HepG2 (cell line): ENCODE data around the gene LTBR. TPM values are rescaled to one million over a fixed set of nuclear protein-coding genes. Genes with fewer than 3 reads are reported as not detected.
A peak's percentile ranks its signal among the peaks of the same experiment; 100 is the strongest.

Source experiments
- DPF2 ChIP-seq: sonication (generic); formaldehyde crosslinking; IDR thresholded peaks from 2 replicates; pipeline ENCODE4 v1.4.0; 2020; ENCODE audit warnings: mild to moderate bottlenecking, low read depth, missing genetic modification reagents, borderline replicate concordance
- ETV6 ChIP-seq: sonication (generic); formaldehyde crosslinking; conservative IDR thresholded peaks from 2 replicates; pipeline ENCODE4 v1.4.0; 2020; ENCODE audit warnings: missing genetic modification reagents
- HMGA1 ChIP-seq: sonication (generic); formaldehyde crosslinking; conservative IDR thresholded peaks from 2 replicates; pipeline ENCODE4 v1.4.0; 2020; ENCODE audit warnings: missing genetic modification reagents
- HNRNPLL ChIP-seq: fragments of 200-400 bp; formaldehyde crosslinking; IDR thresholded peaks from 2 replicates; pipeline ENCODE4 v1.6.1; 2017; ENCODE audit warnings: mild to moderate bottlenecking, low read depth, low read length; ENCODE audit not compliant: poor library complexity, severe bottlenecking
- HOMEZ ChIP-seq: IDR thresholded peaks from 2 replicates; pipeline ENCODE4 v1.6.1; 2016; ENCODE audit warnings: low read depth
- KAT7 ChIP-seq: IDR thresholded peaks from 2 replicates; pipeline ENCODE4 v1.6.1; 2018; ENCODE audit warnings: borderline replicate concordance, missing compliant biosample characterization
- MATR3 ChIP-seq: sonication (generic); formaldehyde crosslinking; IDR thresholded peaks from 2 replicates; pipeline ENCODE4 v1.4.0; 2020; ENCODE audit warnings: missing genetic modification reagents
- MYNN ChIP-seq: sonication (generic); formaldehyde crosslinking; IDR thresholded peaks from 2 replicates; pipeline ENCODE4 v1.4.0; 2020; ENCODE audit warnings: mild to moderate bottlenecking, low read depth, missing genetic modification reagents
- NFYC ChIP-seq: IDR thresholded peaks from 2 replicates; pipeline ENCODE4 v1.6.1; 2016; ENCODE audit warnings: missing genetic modification reagents, missing compliant biosample characterization
- PHF5A ChIP-seq: IDR thresholded peaks from one replicate; pipeline ENCODE4 v1.6.1; 2018; ENCODE audit warnings: low read depth, missing genetic modification reagents; ENCODE audit not compliant: unreplicated experiment
- RARA ChIP-seq: IDR thresholded peaks from 2 replicates; pipeline ENCODE4 v1.6.1; 2016; ENCODE audit warnings: missing genetic modification reagents, missing compliant biosample characterization
- REL ChIP-seq: sonication (generic); formaldehyde crosslinking; conservative IDR thresholded peaks from 2 replicates; pipeline ENCODE4 v1.8.0; 2022; ENCODE audit warnings: mild to moderate bottlenecking, missing genetic modification reagents, moderate library complexity
- SKI ChIP-seq: fragments of 450-650 bp; IDR thresholded peaks from one replicate; pipeline ENCODE4 v1.6.1; 2018; ENCODE audit warnings: mild to moderate bottlenecking; ENCODE audit not compliant: partially characterized antibody
- SNRNP70 ChIP-seq: fragments of 200-400 bp; formaldehyde crosslinking; IDR thresholded peaks from 2 replicates; pipeline ENCODE4 v1.6.1; 2017; ENCODE audit warnings: mild to moderate bottlenecking, low read depth, low read length, moderate library complexity
- ZBTB21 ChIP-seq: sonication (generic); formaldehyde crosslinking; IDR thresholded peaks from 2 replicates; pipeline ENCODE4 v1.4.0; 2020; ENCODE audit warnings: missing genetic modification reagents
- ZMYM3 ChIP-seq: sonication (generic); formaldehyde crosslinking; IDR thresholded peaks from 2 replicates; pipeline ENCODE4 v1.5.1; 2020; ENCODE audit warnings: mild to moderate bottlenecking, missing genetic modification reagents
- ZNF33B ChIP-seq: sonication (generic); formaldehyde crosslinking; IDR thresholded peaks from 2 replicates; pipeline ENCODE4 v1.5.1; 2020; ENCODE audit warnings: mild to moderate bottlenecking, missing genetic modification reagents
- ZNF367 ChIP-seq: sonication (generic); formaldehyde crosslinking; IDR thresholded peaks from 2 replicates; pipeline ENCODE4 v1.4.0; 2020; ENCODE audit warnings: missing genetic modification reagents, borderline replicate concordance
- ZNF501 ChIP-seq: sonication (generic); formaldehyde crosslinking; IDR thresholded peaks from 2 replicates; pipeline ENCODE4 v1.5.1; 2020; ENCODE audit warnings: mild to moderate bottlenecking, moderate library complexity, missing genetic modification reagents
- ZNF687 ChIP-seq: sonication (generic); formaldehyde crosslinking; IDR thresholded peaks from 2 replicates; pipeline ENCODE4 v1.5.1; 2020; ENCODE audit warnings: mild to moderate bottlenecking, missing genetic modification reagents, moderate library complexity
- polyA plus RNA-seq, 8 experiments: library from polyadenylated mRNA; depleted of rRNA in 3 of 8; stranded (reverse) in 7 of 8; unstranded in 1 of 8; fragments of >200 nt; fragmentation: Illumina TruSeq in 4 of 8; extraction: Trizol in 4 of 8; gene quantifications; 2 replicates each; pipeline versions ENCODE4 v1.2.1 to v1.2.3, GENCODE V29; 2011 to 2016; ENCODE audit warnings: low read depth in 4 of 8, missing spikeins in 1 of 8, mixed read lengths in 1 of 8; ENCODE audit not compliant: insufficient read depth in 1 of 8
- total RNA-seq, 5 experiments: library from RNA; depleted of rRNA; stranded (reverse); fragments of >200 nt; fragmentation: Illumina TruSeq; extraction: Trizol; gene quantifications; 2 replicates each; pipeline ENCODE4 v1.2.3, GENCODE V29; 2016; ENCODE audit warnings: low read depth in 1 of 5
- TF ChIP-seq, protein P1 (sequence below): sonication (generic); formaldehyde crosslinking; IDR thresholded peaks from 2 replicates; pipeline ENCODE4 v1.5.1; 2020; ENCODE audit warnings: mild to moderate bottlenecking, missing genetic modification reagents, moderate library complexity
- TF ChIP-seq, protein P2 (sequence below): sonication (generic); formaldehyde crosslinking; IDR thresholded peaks from 2 replicates; pipeline ENCODE4 v1.8.0; 2022; ENCODE audit warnings: missing genetic modification reagents, mild to moderate bottlenecking, moderate library complexity, borderline replicate concordance

LTBR gene
- total and polyA plus RNA-seq, 2 of the 13 experiments (the other 11 are each of a cell fraction or from before 2014, with no cell fraction given) = 31.4 to 34.8 TPM

DNA sequence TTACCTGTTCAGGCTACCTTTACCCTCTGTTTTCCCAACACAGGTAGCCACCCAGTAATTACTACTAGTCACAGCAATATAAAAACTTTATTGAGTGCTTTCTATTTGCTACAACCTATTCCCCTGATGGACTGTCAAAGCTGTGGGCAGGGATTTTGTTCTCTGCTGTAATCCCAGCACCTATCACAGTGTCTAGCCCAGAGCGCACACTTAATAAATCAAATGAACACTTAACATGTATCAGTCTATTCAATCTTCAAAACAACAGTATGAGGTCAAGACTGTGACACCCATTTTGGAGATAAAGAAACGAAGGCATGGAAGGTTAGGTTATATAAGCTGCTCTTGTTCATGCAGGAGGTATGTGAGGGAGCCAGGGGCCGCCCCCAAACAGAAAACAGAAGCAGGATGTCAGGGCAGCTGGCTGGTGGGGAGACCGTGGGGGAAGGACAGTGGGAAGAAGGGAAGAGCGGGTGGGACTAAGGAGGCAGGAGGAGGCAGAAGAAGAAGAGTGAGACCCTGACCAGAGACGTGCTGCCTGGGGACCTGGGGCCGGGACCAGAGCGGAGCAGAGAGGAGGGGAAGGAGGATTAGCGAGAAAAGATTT is 43.8 kb upstream of the LTBR start (continued):
- TF ChIP-seq ZNF33B = no peak
- no peak for TF ChIP-seq HMGA1 (CRISPR knock-in tag)
- TF ChIP-seq, protein P1, sequence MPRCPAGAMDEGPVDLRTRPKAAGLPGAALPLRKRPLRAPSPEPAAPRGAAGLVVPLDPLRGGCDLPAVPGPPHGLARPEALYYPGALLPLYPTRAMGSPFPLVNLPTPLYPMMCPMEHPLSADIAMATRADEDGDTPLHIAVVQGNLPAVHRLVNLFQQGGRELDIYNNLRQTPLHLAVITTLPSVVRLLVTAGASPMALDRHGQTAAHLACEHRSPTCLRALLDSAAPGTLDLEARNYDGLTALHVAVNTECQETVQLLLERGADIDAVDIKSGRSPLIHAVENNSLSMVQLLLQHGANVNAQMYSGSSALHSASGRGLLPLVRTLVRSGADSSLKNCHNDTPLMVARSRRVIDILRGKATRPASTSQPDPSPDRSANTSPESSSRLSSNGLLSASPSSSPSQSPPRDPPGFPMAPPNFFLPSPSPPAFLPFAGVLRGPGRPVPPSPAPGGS (CRISPR knock-in tag) = 0 out of 2 replicates have a peak, but pooled peaks have one; percentile 38
- no peak for TF ChIP-seq HOMEZ (CRISPR knock-in tag)
- no peak for TF ChIP-seq MATR3
- TF ChIP-seq SNRNP70 = no peak
- peak; percentile 72; the same call in 1 of the 2 replicates for TF ChIP-seq ZNF501 (CRISPR knock-in tag)
- TF ChIP-seq NFYC (CRISPR knock-in tag) = no peak
- TF ChIP-seq, protein P2, sequence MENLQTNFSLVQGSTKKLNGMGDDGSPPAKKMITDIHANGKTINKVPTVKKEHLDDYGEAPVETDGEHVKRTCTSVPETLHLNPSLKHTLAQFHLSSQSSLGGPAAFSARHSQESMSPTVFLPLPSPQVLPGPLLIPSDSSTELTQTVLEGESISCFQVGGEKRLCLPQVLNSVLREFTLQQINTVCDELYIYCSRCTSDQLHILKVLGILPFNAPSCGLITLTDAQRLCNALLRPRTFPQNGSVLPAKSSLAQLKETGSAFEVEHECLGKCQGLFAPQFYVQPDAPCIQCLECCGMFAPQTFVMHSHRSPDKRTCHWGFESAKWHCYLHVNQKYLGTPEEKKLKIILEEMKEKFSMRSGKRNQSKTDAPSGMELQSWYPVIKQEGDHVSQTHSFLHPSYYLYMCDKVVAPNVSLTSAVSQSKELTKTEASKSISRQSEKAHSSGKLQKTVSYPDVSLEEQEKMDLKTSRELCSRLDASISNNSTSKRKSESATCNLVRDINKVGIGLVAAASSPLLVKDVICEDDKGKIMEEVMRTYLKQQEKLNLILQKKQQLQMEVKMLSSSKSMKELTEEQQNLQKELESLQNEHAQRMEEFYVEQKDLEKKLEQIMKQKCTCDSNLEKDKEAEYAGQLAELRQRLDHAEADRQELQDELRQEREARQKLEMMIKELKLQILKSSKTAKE (CRISPR knock-in tag) = peak; percentile 19; the same call in 1 of the 2 replicates
- TF ChIP-seq ZNF367 (CRISPR knock-in tag) = no peak
- no peak for TF ChIP-seq DPF2 (CRISPR knock-in tag)
- no peak for TF ChIP-seq PHF5A (CRISPR knock-in tag)
- TF ChIP-seq SKI = no peak
- no peak for TF ChIP-seq ETV6 (CRISPR knock-in tag)
- TF ChIP-seq ZNF687 (CRISPR knock-in tag) = no peak; the same call in 1 of the 2 replicates
- TF ChIP-seq HNRNPLL = no peak
- TF ChIP-seq MYNN (CRISPR knock-in tag) = no peak
- TF ChIP-seq ZMYM3 (CRISPR knock-in tag) = no peak
- peak; percentile 32 for TF ChIP-seq RARA (CRISPR knock-in tag)
- TF ChIP-seq ZBTB21 = no peak
- 0 out of 2 replicates have a peak, but pooled peaks have one; percentile 20 for TF ChIP-seq KAT7 (CRISPR knock-in tag)
- TF ChIP-seq REL = no peak
